Epithelial cell of proximal tubule (primary cell): Measurements from ENCODE around the gene CAMKK2. TPM values are rescaled to one million over a fixed set of nuclear protein-coding genes. Genes with fewer than 3 reads are reported as not detected.

ENCODE experiments used
- DNase-seq: peaks from one replicate; pipeline ENCODE4 v3.0.0-alpha.2; 2011; ENCODE audit warnings: low read depth
- H3K4me3 ChIP-seq: 2 replicates; pipeline ENCODE4 v1.5.1; 2011; ENCODE audit warnings: low read depth, mild to moderate bottlenecking, low read length
- total RNA-seq: library from RNA; depleted of rRNA; stranded (reverse); fragments of >200 nt; gene quantifications from 2 replicates; pipeline ENCODE4 v1.2.3, GENCODE V29; 2015
- TF ChIP-seq, protein P1 (sequence below): conservative IDR thresholded peaks from 2 replicates; pipeline ENCODE4 v1.5.1; 2012; ENCODE audit warnings: low read depth, mild to moderate bottlenecking, low read length

CAMKK2 gene
- total RNA-seq, 1 donor from 2014 or later = 23.2 TPM

DNA sequence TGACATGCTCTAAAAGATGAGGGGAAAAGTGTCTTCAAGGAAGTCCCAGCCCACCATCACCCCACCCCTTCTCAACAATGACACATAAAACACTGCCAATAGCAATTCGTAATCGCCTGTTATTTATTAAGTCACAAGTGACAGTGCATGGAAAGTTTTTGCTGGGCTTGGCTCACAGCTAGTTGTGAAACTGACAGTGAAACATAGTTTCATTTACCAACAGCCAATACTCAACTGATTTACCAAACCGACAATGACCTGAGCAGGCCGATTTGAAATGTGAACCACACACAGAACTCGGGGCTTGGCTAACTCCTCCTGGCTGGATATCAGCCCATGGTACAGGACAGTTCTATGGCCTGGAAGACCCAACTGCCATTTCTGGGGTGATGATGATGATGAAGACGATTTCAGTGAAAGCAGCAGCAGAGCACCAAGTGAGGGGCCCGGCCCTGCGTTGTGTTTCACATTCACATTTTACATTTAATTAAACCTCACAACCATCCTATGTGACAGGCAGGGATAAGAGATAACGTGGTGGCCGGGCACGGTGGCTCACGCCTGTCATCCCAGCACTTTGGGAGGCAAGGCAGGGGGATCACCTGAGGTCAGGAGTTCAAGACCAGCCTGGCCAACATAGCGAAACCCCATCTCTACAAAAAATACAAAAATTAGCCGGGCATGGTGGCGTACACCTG is 42.7 kb downstream of the CAMKK2 start:
- no peak overlapping the region for H3K4me3 ChIP-seq
- TF ChIP-seq, protein P1, sequence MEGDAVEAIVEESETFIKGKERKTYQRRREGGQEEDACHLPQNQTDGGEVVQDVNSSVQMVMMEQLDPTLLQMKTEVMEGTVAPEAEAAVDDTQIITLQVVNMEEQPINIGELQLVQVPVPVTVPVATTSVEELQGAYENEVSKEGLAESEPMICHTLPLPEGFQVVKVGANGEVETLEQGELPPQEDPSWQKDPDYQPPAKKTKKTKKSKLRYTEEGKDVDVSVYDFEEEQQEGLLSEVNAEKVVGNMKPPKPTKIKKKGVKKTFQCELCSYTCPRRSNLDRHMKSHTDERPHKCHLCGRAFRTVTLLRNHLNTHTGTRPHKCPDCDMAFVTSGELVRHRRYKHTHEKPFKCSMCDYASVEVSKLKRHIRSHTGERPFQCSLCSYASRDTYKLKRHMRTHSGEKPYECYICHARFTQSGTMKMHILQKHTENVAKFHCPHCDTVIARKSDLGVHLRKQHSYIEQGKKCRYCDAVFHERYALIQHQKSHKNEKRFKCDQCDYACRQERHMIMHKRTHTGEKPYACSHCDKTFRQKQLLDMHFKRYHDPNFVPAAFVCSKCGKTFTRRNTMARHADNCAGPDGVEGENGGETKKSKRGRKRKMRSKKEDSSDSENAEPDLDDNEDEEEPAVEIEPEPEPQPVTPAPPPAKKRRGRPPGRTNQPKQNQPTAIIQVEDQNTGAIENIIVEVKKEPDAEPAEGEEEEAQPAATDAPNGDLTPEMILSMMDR = no peak
- DNase-seq = no peak

DNA sequence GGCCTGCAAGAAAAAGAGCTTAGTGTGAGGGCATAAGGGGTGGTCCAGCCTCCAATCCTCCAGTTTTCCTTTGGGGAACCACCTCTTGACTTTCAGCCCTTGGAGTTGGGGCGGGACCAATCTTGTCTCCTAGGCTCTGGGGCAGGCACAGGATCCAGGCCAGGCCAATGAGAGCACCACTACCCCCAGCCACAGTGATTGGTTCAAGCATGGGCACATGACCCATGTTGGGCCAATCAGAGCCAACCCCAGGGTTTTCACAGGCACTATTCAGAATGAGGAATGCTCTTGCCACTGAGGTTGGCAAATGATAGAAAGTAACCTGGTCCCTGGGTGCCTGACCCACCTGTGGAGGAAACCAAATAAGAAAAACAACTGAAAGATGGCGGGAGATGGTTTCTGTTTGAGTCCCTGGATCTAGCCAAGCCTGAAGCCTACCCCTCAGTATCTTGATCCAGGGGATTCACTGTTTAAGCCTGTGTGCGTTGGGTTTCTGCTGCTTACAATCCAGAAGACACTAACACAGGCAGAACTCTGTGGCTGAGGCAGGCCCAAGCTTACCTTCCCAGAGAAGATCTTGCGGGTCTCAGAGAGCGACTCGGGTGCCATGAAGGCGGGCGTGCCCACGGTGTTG is 43.7 kb downstream of the CAMKK2 start:
- TF ChIP-seq, protein P1 = no peak
- H3K4me3 ChIP-seq = no peak overlapping the region
- DNase-seq = no peak

DNA sequence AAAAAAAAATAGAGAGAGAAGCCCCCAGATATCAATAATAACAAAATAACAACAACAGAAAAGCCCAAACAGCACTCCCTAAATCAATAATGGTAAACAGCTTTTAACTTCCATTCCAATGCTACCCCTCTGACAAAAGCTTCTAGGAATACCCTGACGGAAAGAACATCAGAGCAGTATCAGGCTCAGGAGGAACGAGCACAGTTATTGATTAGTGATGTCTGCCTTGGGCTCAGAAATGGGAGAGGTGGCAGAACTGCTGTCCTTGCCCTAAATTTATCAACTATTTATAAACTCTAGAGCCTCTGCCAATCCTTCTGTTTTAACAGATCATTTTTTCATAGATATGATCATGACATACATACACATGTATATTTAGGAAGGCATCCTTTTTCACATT is 44.7 kb downstream of the CAMKK2 start:
- H3K4me3 ChIP-seq = no peak overlapping the region
- DNase-seq = no peak
- TF ChIP-seq, protein P1 = no peak

DNA sequence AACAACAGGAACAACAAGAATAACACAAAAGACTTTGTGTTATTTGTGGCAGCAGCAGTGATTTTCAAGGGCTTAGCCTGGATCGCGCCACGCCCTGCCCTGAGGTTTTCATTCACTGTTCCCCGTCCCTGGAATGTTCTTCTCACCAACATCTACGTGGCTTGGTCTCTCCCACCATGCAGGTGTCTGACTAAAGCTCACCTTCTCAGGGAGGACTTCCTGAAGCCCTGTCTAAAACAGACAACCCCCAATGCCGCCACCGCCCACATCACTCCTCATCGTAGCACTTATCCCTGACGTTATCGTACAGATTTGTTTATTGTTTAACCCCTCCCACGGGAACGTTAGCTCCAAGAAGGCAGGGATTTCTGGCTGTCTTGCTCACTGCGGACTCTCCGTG is 46.1 kb downstream of the CAMKK2 start:
- TF ChIP-seq, protein P1 = no peak
- DNase-seq = no peak
- no peak overlapping the region for H3K4me3 ChIP-seq

DNA sequence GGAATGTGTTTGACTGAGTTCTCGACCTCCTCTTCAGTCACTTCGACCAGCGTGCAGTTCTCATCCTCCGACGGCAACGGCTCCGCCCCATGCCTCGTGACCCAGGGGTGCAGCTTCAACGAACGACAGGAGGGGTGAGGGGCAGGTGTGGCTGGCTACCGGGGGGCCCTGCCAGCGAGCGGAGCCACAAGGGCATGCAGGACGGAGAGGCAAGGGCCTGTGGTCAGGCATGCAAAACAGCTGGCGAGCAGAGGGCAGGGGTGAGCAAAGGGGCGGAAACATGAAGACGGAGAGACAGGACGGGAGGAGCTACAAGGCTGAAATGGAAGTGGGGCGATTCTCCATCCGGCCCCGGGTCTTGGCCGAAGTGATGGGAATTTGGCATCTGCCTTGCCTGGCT is 47.9 kb downstream of the CAMKK2 start:
- no peak for DNase-seq
- no peak overlapping the region for H3K4me3 ChIP-seq
- TF ChIP-seq, protein P1 = no peak

DNA sequence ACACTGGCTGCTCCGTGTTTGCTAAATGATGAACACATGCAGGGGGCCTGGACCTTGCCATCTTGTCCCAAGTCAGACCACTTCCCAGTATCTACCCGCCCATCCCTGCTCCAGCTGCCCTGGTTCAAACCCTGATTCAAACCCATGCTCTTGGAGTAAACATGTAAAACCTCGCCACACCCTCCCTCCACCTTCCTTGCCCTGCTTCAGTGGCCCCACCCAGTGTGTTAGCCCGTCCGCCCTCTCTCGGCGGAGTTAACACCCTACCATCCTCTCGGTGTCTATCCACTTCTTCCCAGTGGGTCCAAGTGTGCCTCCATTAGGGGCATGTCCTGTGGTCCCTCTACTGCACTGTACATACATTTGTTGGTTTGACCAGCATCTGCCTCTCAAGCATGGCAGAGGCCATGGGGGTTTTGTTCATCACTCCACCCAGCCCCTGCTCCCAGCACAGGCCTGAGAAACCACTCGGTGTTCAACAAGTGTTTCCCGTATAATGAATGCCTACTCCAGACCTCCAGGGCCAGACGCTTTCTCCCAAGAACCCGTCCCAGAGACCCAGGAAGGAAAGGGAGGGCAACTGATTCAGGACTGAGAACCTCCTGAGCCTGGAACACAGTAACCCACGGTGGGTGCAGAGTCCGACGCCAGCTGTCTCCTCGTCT is 49.5 kb downstream of the CAMKK2 start:
- DNase-seq = no peak
- no peak overlapping the region for H3K4me3 ChIP-seq
- TF ChIP-seq, protein P1 = no peak

DNA sequence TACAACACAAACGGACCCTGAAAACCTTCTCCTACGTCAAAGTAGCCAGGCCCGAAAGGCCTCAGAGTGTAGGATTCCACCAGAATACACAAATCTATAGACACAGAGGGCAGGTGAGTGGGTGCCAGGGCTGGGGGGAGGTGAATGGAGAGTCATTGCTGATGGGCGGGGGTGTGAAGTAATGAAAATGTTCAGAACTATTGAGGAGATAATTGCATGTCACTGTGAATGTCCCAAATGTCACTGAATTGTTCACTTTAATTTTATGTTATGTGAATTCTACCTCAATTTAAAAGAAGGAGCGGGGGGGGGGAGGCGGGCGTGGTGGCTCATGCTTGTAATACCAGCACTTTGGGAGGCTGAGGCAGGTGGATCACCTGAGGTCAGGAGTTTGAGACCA is 50.6 kb downstream of the CAMKK2 start:
- H3K4me3 ChIP-seq = no peak overlapping the region
- TF ChIP-seq, protein P1 = no peak
- DNase-seq = no peak
